ENCODE measurements around the gene SERPINB5. TPM values are rescaled to one million over a fixed set of nuclear protein-coding genes. Genes with fewer than 3 reads are reported as not detected.

The SERPINB5 gene
- total RNA-seq, 2 donors from 2014 or later = not detected

GRCh38 chr18:63518178-63519012, 41.6 kb downstream of the SERPINB5 start:
- peak; percentile 82 for ATAC-seq
- no peaks in the 10 kb centered on the region for H3K36me3 ChIP-seq (replicated peaks in 1 of 2; ENCODE audit: insufficient read depth in 1 of 2, low read depth in 2 of 2)

GRCh38 chr18:63520053-63520685, 43.4 kb downstream of the SERPINB5 start:
- 76 to 84% methylated on average over 3 of the region's 3 CpGs for WGBS, 2 donors
- H3K27me3 ChIP-seq = no peaks in the 10 kb centered on the region
- intact Hi-C loops (cut with DNase I) = loop anchor here (10.0 kb wide), 1 partner anchor 415 kb away; no protein-coding TSS in a partner anchor
- H3K4me1 ChIP-seq = peaks cover 6% of the 10 kb centered on the region
- no peak for ATAC-seq
- no peaks in the 10 kb centered on the region for H3K9me3 ChIP-seq
- no peaks in the 10 kb centered on the region for H3K36me3 ChIP-seq (replicated peaks in 1 of 2; ENCODE audit: insufficient read depth in 1 of 2, low read depth in 2 of 2)
- H3K27ac ChIP-seq = no peak overlapping the region
- DNase-seq = no peak
- no peak for TF ChIP-seq POLR2A (IDR thresholded peaks at IDR 0.05)
- TF ChIP-seq, protein P1, sequence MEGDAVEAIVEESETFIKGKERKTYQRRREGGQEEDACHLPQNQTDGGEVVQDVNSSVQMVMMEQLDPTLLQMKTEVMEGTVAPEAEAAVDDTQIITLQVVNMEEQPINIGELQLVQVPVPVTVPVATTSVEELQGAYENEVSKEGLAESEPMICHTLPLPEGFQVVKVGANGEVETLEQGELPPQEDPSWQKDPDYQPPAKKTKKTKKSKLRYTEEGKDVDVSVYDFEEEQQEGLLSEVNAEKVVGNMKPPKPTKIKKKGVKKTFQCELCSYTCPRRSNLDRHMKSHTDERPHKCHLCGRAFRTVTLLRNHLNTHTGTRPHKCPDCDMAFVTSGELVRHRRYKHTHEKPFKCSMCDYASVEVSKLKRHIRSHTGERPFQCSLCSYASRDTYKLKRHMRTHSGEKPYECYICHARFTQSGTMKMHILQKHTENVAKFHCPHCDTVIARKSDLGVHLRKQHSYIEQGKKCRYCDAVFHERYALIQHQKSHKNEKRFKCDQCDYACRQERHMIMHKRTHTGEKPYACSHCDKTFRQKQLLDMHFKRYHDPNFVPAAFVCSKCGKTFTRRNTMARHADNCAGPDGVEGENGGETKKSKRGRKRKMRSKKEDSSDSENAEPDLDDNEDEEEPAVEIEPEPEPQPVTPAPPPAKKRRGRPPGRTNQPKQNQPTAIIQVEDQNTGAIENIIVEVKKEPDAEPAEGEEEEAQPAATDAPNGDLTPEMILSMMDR (IDR thresholded peaks at IDR 0.05) = no peak
- no peak overlapping the region for H3K4me3 ChIP-seq

More at GRCh38 chr18:63518178-63519012, 41.6 kb downstream of the SERPINB5 start:
- Histone ChIP-seq H3K4me1 (peaks cover 6% of the 10 kb centered on the region), H3K4me3 (no peak overlapping the region), H3K27ac (no peak overlapping the region), H3K27me3 (no peaks in the 10 kb centered on the region), H3K9me3 (no peaks in the 10 kb centered on the region)
- DNase-seq = peak; percentile 68 to 80 (median 72)
- intact Hi-C loops (cut with DNase I) = loop anchor here (10.0 kb wide), 2 partner anchors 66 to 336 kb away; partner anchors contain the start of gene SERPINB13
- WGBS, 2 donors = 21 to 23% methylated on average over 16 of the region's 16 CpGs
- TF ChIP-seq POLR2A (IDR thresholded peaks at IDR 0.05) = no peak
- TF ChIP-seq, protein P1 (IDR thresholded peaks at IDR 0.05) = peak; percentile 49 to 84 (median 78)

DNA sequence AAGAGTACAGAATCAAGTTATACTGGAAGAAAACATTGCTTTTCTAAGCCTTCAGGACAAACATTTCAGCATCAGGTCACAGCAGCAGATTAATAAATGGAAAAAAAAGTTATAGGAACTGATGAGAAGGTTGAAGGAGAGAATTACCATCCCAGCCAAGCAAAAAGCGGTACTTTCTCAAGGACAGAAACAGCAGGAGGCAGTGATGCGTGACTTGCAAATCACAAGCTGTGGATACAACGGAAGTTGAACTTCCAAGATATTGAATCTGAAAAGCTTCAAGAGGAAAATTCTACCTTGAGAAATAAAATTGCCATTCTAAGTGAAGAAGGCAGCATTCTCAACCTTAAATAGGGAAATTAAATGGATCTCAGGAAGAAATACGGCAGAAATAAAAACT, 46.9 kb downstream of the SERPINB5 start:
- Histone ChIP-seq H3K36me3 (replicated peaks in 1 of 2; ENCODE audit: insufficient read depth in 1 of 2, low read depth in 2 of 2) (no peaks in the 10 kb centered on the region), H3K4me1 (peaks cover 2% of the 10 kb centered on the region), H3K27me3 (no peaks in the 10 kb centered on the region), H3K27ac (no peak overlapping the region), H3K4me3 (no peak overlapping the region), H3K9me3 (no peaks in the 10 kb centered on the region)
- DNase-seq (no peak), ATAC-seq (no peak)
- TF ChIP-seq POLR2A (IDR thresholded peaks at IDR 0.05) = no peak
- TF ChIP-seq, protein P1 (IDR thresholded peaks at IDR 0.05) = no peak
- intact Hi-C loops (cut with DNase I) = loop anchor here (10.0 kb wide), 1 partner anchor 411 kb away; no protein-coding TSS in a partner anchor
- WGBS, 2 donors = 79 to 81% methylated on average over 4 of the region's 4 CpGs

DNA sequence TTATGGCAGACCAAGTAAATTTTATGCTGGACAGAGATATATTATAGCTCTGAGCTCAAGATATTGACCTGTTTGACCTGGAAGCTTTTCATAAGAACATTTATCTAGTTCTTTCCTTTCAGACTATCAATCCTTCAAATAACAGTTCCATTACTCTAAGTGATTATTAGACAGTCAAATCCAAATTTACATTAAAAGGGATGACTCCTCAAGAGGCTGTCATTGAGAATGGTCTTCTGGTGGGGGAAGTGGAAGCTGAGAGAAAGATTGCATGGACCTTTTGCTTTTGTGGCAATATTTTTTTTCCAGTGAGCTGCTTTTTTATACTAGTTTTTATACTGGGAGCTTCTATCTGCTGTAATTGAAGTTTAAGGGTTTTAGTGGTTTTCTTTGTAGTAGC, 50.5 kb downstream of the SERPINB5 start:
- H3K4me1 ChIP-seq = peaks cover 10% of the 10 kb centered on the region
- intact Hi-C loops (cut with DNase I) = loop anchor here (10.0 kb wide), 1 partner anchor 408 kb away; no protein-coding TSS in a partner anchor

More for the DNA sequence above, 50.5 kb downstream of the SERPINB5 start:
- no peaks in the 10 kb centered on the region for H3K36me3 ChIP-seq (replicated peaks in 1 of 2; ENCODE audit: insufficient read depth in 1 of 2, low read depth in 2 of 2)
- no peaks in the 10 kb centered on the region for H3K27me3 ChIP-seq
- TF ChIP-seq, protein P1 (IDR thresholded peaks at IDR 0.05) = no peak
- no peak for TF ChIP-seq POLR2A (IDR thresholded peaks at IDR 0.05)
- no peak overlapping the region for H3K4me3 ChIP-seq
- no peaks in the 10 kb centered on the region for H3K9me3 ChIP-seq
- no peak overlapping the region for H3K27ac ChIP-seq
- DNase-seq (no peak), ATAC-seq (no peak)

All from body of pancreas (tissue), 4 donors.